ENCODE results near the gene SLC49A3. TPM values are rescaled to one million over a fixed set of nuclear protein-coding genes. Genes with fewer than 3 reads are reported as not detected.

Gene SLC49A3
- total and polyA plus RNA-seq, 2 experiments from 2014 or later = 12.2 to 12.8 TPM

GRCh38 chr4:660401-660800 is 28.6 kb downstream of the SLC49A3 start:
- TF ChIP-seq EZH2phosphoT487 (IDR thresholded peaks at IDR 0.05; ENCODE audit: low read depth, severe bottlenecking, unreplicated experiment) (no peak), CTCF (IDR thresholded peaks at IDR 0.05; ENCODE audit: poor library complexity) (no peak), EZH2 (IDR thresholded peaks at IDR 0.05; ENCODE audit: borderline replicate concordance) (no peak)
- Histone ChIP-seq H3K4me3 (no peak overlapping the region), H3K36me3 (replicated peaks; ENCODE audit: insufficient read depth, low read depth) (no peaks in the 10 kb centered on the region), H2AFZ (no peak overlapping the region), H3K27me3 (no peaks in the 10 kb centered on the region), H4K20me1 (ENCODE audit: insufficient read depth, poor library complexity, severe bottlenecking) (no peaks in the 10 kb centered on the region), H3K27ac (no peak overlapping the region), H3K4me1 (ENCODE audit: insufficient read depth) (peaks cover 12% of the 10 kb centered on the region), H3K9me3 (ENCODE audit: low read depth) (no peaks in the 10 kb centered on the region), H3K79me2 (peaks cover 2% of the 10 kb centered on the region), H3K9me2 (replicated peaks; ENCODE audit: insufficient read depth) (no peaks in the 10 kb centered on the region), H3K4me2 (no peak overlapping the region)
- WGBS (ENCODE audit: low lambda C conversion rate, missing lambda C conversion rate) = 95% methylated on average over 10 of the region's 10 CpGs
- DNase-seq (ENCODE audit: low spot score) = no peak

GRCh38 chr4:659851-660250 is 29.1 kb downstream of the SLC49A3 start:
- H3K4me1 ChIP-seq (ENCODE audit: insufficient read depth) = peaks cover 12% of the 10 kb centered on the region
- WGBS (ENCODE audit: low lambda C conversion rate, missing lambda C conversion rate) = 98% methylated on average over 8 of the region's 8 CpGs

DNA sequence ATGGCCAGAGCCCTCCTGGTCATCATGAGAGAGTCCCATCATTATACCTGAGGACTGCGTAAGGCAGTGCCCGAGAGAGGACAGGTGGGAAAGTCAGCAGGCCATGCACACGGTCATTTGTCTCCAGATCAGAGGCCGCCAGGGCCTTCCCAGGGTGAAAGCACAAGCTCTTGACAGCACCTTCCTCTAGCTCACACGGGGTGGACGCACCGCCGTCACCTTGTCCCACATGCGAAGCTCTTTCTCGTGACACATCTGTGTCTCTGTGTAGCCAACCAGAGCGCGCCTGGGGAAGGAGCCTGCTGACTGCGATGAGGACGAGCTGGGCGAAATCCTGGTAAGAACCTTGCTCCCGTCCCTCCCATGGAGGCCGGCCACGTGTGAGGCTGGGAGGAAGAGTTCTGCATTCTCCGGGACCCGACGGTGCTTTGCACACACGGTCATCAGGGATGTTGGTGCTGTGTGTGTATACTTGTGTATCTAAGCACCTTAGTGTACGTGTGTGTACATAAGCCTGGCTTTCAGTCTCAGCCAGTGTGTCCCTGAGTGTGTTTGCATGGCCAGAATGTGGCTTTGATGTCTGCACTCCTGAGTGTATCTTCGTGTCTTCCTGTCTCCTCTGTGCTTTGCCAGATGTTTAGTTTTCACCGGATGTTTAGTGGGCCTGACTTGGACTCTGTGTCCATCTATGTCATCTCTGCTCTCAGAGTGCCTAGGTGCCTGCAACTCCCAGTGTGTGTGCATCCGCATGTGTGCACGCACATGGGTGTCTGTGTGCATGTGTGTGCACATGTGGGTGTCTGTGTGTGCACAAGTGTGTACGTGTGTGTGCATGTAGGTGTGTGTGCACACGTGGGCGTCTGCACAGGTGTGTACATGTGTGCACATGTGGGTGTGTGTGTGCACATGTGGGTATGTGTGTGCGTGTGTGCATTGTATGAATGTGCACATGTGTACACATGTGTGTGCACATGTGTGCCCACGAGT is 30.0 kb downstream of the SLC49A3 start:
- H3K9me3 ChIP-seq (ENCODE audit: low read depth) = no peaks in the 10 kb centered on the region
- H3K4me1 ChIP-seq (ENCODE audit: insufficient read depth) = peaks cover 6% of the 10 kb centered on the region
- H3K4me3 ChIP-seq = no peak overlapping the region
- H3K9me2 ChIP-seq (replicated peaks; ENCODE audit: insufficient read depth) = no peaks in the 10 kb centered on the region
- 89% methylated on average over 32 of the region's 32 CpGs for WGBS (ENCODE audit: low lambda C conversion rate, missing lambda C conversion rate)
- no peaks in the 10 kb centered on the region for H4K20me1 ChIP-seq (ENCODE audit: insufficient read depth, poor library complexity, severe bottlenecking)
- DNase-seq (ENCODE audit: low spot score) = no peak
- H3K4me2 ChIP-seq = no peak overlapping the region
- no peak for TF ChIP-seq EZH2phosphoT487 (IDR thresholded peaks at IDR 0.05; ENCODE audit: low read depth, severe bottlenecking, unreplicated experiment)
- no peak for TF ChIP-seq EZH2 (IDR thresholded peaks at IDR 0.05; ENCODE audit: borderline replicate concordance)
- no peak for TF ChIP-seq CTCF (IDR thresholded peaks at IDR 0.05; ENCODE audit: poor library complexity)
- H3K79me2 ChIP-seq = no peaks in the 10 kb centered on the region
- no peak overlapping the region for H2AFZ ChIP-seq
- no peaks in the 10 kb centered on the region for H3K36me3 ChIP-seq (replicated peaks; ENCODE audit: insufficient read depth, low read depth)
- no peaks in the 10 kb centered on the region for H3K27me3 ChIP-seq
- no peak overlapping the region for H3K27ac ChIP-seq

More at GRCh38 chr4:659851-660250, 29.1 kb downstream of the SLC49A3 start:
- no peak overlapping the region for H3K27ac ChIP-seq
- no peak overlapping the region for H2AFZ ChIP-seq
- no peak for DNase-seq (ENCODE audit: low spot score)
- H3K79me2 ChIP-seq = peaks cover 2% of the 10 kb centered on the region
- H3K9me3 ChIP-seq (ENCODE audit: low read depth) = no peaks in the 10 kb centered on the region
- no peaks in the 10 kb centered on the region for H3K36me3 ChIP-seq (replicated peaks; ENCODE audit: insufficient read depth, low read depth)
- no peaks in the 10 kb centered on the region for H3K27me3 ChIP-seq
- no peaks in the 10 kb centered on the region for H4K20me1 ChIP-seq (ENCODE audit: insufficient read depth, poor library complexity, severe bottlenecking)
- no peak overlapping the region for H3K4me3 ChIP-seq
- H3K4me2 ChIP-seq = no peak overlapping the region
- TF ChIP-seq EZH2 (IDR thresholded peaks at IDR 0.05; ENCODE audit: borderline replicate concordance) (no peak), CTCF (IDR thresholded peaks at IDR 0.05; ENCODE audit: poor library complexity) (no peak), EZH2phosphoT487 (IDR thresholded peaks at IDR 0.05; ENCODE audit: low read depth, severe bottlenecking, unreplicated experiment) (no peak)
- H3K9me2 ChIP-seq (replicated peaks; ENCODE audit: insufficient read depth) = no peaks in the 10 kb centered on the region
